ENCODE results near the gene TOP1.

DNA sequence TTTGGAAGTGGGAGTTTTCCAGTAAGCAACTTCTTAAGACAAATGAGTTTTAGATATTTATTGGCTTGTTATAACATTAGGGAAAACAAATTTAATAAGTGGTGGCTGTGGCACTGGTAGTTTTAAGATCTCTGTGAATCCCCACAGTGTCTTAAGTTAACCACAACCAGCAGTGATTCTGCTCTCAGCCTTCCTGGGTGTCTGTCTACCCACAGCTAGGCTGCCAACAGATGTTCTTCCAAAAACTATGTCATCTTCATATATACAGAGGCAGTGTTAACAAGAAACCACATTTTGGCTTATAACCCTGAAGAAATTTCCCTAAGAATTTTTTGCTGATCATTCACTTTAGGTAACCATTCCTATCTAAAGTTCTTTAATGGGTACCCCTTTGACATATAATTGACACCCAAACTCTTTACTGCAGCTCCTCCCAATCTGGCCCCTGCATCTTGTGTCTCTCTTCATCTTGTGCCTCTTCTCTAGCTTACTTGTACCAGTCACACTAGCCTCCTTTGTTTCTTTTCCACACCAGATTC lies 52.7 kb downstream of the TOP1 start:
- TF ChIP-seq, protein P1, sequence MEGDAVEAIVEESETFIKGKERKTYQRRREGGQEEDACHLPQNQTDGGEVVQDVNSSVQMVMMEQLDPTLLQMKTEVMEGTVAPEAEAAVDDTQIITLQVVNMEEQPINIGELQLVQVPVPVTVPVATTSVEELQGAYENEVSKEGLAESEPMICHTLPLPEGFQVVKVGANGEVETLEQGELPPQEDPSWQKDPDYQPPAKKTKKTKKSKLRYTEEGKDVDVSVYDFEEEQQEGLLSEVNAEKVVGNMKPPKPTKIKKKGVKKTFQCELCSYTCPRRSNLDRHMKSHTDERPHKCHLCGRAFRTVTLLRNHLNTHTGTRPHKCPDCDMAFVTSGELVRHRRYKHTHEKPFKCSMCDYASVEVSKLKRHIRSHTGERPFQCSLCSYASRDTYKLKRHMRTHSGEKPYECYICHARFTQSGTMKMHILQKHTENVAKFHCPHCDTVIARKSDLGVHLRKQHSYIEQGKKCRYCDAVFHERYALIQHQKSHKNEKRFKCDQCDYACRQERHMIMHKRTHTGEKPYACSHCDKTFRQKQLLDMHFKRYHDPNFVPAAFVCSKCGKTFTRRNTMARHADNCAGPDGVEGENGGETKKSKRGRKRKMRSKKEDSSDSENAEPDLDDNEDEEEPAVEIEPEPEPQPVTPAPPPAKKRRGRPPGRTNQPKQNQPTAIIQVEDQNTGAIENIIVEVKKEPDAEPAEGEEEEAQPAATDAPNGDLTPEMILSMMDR (IDR thresholded peaks at IDR 0.05 in 4 of 5, conservative IDR thresholded peaks at IDR 0.05 in 1 of 5), result no peak
- TF ChIP-seq POLR2A (IDR thresholded peaks at IDR 0.05), result no peak
